Inflammatory macrophage treated with lipopolysaccharide for 4 hours (primary cell): ENCODE results near the gene SPOP.

ENCODE experiments used
- DNase-seq: peaks from one replicate; pipeline ENCODE4 v3.0.0-alpha.2; 2020

The SPOP gene

GRCh38 chr17:49583226-49583625 is 94.7 kb downstream of the SPOP start:
- DNase-seq, result no peak

DNA sequence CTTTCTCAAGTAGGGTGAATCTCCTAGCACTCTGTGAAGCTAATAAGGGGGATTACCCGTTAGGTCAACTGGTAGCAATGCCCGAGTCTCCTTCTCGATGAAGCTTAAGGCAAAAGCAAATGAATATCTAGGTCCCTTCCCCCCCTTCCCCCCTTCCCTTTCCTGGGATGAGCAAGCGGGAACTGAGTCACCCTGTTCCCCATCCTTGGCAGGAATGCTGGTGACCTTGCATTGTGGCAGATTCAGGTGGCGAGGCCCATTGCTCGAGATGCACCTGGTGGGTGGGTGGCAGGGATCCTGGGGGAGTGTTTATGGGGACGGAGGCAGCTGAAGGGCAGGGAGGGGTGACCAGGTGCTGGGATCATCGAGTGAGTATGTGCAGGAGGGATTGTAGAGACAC is 95.1 kb downstream of the SPOP start:
- no peak for DNase-seq

DNA sequence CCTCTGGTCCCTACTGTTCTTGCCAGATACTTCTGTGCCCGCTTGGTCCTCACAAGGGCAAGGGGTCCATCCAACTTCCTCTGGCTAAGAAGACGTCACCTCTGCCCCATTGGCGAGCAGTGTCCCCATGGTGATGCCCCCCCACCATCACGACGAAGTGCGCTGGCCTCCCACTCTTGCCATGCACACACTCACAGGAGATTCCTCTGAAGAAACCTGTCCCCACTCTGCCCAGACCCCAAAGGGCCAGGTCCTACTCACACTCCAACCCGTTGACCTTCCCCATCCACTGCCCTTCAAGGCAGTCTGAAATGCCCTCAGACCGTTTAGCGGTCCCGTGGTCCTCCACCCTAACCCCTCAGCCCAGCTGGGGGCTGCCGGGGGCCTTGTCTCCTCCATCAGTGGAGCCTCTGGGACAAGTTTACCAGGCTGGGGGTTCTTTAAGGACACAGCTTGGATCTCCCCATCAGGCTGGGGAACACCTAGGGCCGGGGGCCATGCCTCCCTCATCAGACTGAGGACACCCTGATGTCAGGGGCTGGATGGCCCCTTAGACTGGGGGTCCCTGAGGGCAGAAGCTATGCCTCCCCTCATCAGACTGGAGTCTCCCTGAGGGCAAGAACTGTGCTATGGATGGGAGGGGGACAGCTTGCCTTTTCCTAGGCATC is 95.7 kb downstream of the SPOP start:
- DNase-seq, result no peak

- no peak for DNase-seq
These were observed 96.3 kb downstream of the SPOP start for GRCh38 chr17:49581648-49581998.

DNA sequence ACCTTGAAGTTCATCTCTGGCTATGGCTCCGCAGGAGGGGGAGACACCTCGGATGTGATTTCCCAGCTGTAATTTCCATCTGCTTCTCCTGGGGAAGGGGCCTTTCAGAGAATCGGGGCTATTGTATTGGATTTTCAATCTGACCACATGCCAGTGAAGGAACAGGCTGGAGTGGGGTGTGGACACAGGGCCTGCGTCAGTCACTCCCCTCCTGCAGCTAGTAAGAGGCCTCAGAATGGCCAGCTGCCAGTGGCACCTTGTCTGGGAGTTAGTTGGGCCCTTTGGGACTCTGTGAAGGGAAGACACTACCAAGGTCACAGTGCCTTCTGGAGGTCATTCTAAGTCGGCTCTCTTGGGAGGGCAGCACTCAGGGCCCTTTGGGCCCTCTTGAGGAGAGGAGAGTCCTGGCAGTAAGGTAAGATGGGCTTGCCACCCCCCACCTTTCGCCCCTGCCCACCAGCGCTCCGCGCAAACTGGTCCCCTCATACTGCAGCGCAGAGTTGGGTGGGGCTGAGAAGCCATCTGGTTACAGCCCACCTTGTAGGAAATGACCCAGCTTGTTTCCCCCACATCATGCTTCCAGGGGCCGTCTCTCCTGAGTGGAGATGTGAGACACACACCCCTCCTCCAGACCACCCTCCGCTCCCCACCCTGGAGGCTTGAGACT is 96.8 kb downstream of the SPOP start:
- DNase-seq, result no peak

- no peak for DNase-seq
These were observed 97.7 kb downstream of the SPOP start for GRCh38 chr17:49580055-49580721.

- DNase-seq, result no peak
These were observed 98.4 kb downstream of the SPOP start for GRCh38 chr17:49579522-49579921.

GRCh38 chr17:49578952-49579500 is 98.9 kb downstream of the SPOP start:
- DNase-seq, result no peak

- no peak for DNase-seq
These were observed 99.5 kb downstream of the SPOP start for GRCh38 chr17:49578414-49578813.

DNA sequence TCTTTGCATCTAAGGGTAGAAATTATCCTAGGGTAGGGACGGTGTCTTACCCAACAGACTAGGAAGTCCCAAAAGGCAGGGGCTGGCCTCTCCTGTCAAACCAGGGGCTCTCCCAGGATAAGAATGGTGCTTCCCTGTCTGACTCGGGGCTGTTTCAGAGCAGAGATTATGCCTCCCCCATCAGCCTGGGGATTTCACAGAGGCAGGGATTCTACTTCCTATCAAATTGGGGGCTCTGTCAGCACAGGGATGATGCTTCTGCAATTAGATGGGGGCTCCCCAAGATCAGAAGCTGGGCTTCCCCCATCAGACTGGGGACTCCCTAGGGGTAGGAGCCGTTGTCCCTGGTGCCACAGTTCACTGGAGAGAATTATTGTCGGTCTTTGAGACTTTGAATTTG is 99.9 kb downstream of the SPOP start:
- peak; percentile 5 for DNase-seq

DNA sequence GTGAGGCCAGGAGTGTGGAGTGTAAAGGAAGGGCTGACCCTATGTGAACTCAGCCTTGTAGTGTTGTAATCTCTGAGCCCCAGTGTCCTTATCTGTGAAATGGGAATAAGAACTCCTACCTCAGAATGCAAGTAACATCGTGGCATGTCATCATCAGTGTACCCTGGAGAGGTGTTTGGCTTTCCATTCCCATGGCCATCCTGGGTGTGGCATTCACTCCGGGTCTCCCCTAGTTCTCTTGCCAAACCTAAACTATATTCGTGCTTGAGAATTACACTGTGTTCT is 100.3 kb downstream of the SPOP start:
- no peak for DNase-seq

DNA sequence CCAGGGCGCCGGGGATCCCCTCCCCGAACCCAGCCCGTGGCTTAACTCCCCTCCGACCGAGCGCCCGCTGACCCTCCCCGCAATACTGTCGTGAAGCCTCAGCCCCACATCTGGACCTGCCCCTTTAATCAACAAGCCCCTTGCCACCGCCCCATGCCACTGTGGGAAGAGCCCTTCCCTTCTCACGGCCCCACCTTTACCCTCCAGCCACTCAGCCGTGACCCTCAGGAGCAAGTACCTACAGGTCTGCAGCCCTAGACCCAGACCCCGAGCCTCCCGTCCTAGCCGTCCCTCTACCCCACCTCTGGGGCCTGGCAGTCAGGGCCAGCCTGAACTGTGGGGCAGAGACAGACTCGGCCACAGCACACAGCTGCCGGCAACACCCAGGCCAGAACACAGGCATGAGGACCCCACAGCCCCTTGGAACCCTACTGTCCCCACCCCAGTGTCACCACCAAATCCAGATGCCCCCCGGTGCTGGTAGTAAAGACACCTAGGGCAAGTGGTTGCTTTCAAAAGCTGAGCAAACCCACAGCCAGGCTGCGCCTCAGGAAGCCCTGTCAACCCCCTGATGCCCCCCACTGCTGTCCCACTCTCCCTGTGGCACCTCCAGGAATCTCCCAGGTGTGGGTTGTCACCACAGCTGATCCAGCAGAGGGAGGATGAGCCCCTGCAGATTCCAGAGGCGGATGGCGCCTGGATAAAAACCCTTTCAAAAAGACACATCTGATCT is 100.8 kb downstream of the SPOP start:
- no peak for DNase-seq

GRCh38 chr17:49576088-49576916 is 101.6 kb downstream of the SPOP start:
- no peak for DNase-seq

GRCh38 chr17:49575679-49576087 is 102.2 kb downstream of the SPOP start, which contains the start of gene NXPH3:
Gene NXPH3 (plus strand): TSS chr17:49575871. CDS start chr17:49576220, 349 bp downstream.
- peak; percentile 52 for DNase-seq

GRCh38 chr17:49574945-49575678 is 102.8 kb downstream of the SPOP start:
- no peak for DNase-seq

DNA sequence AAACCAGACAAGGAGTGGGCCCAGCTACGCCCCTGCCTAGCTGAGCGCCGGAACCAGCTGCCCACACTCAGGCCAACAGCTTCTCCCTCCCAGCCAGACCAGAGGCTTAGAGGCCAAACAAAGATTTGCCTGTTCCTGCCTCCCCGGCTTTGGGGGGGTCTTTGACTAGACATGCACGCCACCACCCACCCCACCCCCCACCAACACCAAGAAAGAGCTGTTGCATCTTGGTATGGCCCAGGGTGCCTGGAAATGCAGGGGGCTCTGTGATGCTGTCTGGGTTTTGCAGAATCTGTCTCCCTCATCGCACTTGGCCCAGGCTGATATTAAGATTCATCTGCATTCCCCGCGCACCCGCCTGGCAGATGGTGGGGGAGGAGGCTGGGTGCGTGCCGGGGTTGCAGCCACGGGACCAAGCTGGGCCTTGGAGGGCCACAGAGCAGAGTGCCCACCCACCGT is 103.5 kb downstream of the SPOP start:
- DNase-seq, result no peak

GRCh38 chr17:49573510-49574322 is 104.2 kb downstream of the SPOP start:
- DNase-seq, result peak; percentile 19

- DNase-seq, result no peak
These were observed 105.0 kb downstream of the SPOP start for GRCh38 chr17:49572806-49573420.

GRCh38 chr17:49572226-49572625 is 105.7 kb downstream of the SPOP start:
- DNase-seq, result no peak

GRCh38 chr17:49571764-49572163 is 106.1 kb downstream of the SPOP start:
- DNase-seq, result no peak
